Stomach (tissue), 9 donors: Measurements from ENCODE around the gene RAB30. TPM values are rescaled to one million over a fixed set of nuclear protein-coding genes. Genes with fewer than 3 reads are reported as not detected.

Experiments used
- DNase-seq, 2 donors: peaks; one replicate each; pipeline versions ENCODE4 v3.0.0 to v3.0.0-alpha.2; 2013 to 2019
- H3K27ac ChIP-seq, 5 donors: fragments of 200-600 bp in 4 of 5; sonication (generic) in 4 of 5; one replicate each; pipeline ENCODE4 v1.5.1; 2013 to 2019; ENCODE audit warnings: mild to moderate bottlenecking in 1 of 5, moderate library complexity in 1 of 5
- H3K27me3 ChIP-seq, 3 donors: fragments of 200-600 bp; sonication (generic); one replicate each; pipeline ENCODE4 v1.5.1; 2017 to 2019; ENCODE audit warnings: mixed run types in 1 of 3
- H3K36me3 ChIP-seq, 4 donors: fragments of 200-600 bp; sonication (generic); 1 replicate in 3 of 4; 2 replicates in 1 of 4; pipeline ENCODE4 v1.5.1; 2016 to 2019
- H3K4me1 ChIP-seq, 4 donors: fragments of 200-600 bp; sonication (generic); one replicate each; pipeline ENCODE4 v1.5.1; 2016 to 2019
- H3K4me3 ChIP-seq, 4 donors: fragments of 200-600 bp; sonication (generic) in 3 of 4; one replicate each; pipeline ENCODE4 v1.5.1; 2016 to 2019; ENCODE audit warnings: mild to moderate bottlenecking in 1 of 4
- H3K9me3 ChIP-seq, 4 donors: fragments of 200-600 bp; sonication (generic); one replicate each; pipeline ENCODE4 v1.5.1; 2016 to 2019
- EP300 ChIP-seq: sonication (generic); formaldehyde crosslinking; IDR thresholded peaks from one replicate; pipeline ENCODE4 v1.6.1; 2017; ENCODE audit warnings: antibody characterized with exemption
- POLR2A ChIP-seq, 4 donors: fragments of 450-650 bp; IDR thresholded peaks; one replicate each; pipeline ENCODE4 v1.6.1; 2016; ENCODE audit warnings: antibody characterized with exemption in 4 of 4, control low read depth in 2 of 4, mild to moderate bottlenecking in 1 of 4, moderate library complexity in 1 of 4
- POLR2AphosphoS5 ChIP-seq, 3 donors: sonication (generic); formaldehyde crosslinking; IDR thresholded peaks; one replicate each; pipeline ENCODE4 v1.6.1; 2016; ENCODE audit warnings: antibody characterized with exemption in 3 of 3
- WGBS, 5 donors: extraction: QIAGEN DNeasy Blood & Tissue Kit in 3 of 5; methylation state at CpG; one replicate each; pipeline versions ENCODE4 v1.1.5 to v1.1.7; 2013 to 2018; 5-methylcytosine and 5-hydroxymethylcytosine counted together
- intact Hi-C: fragments of 100-400 bp; cut with DNase I; formaldehyde crosslinking; loops from one replicate; pipeline ENCODE4 v1.15.1; 2023; ENCODE audit warnings: low total_unique reads
- polyA plus RNA-seq, 3 donors: library from polyadenylated mRNA; stranded (reverse); fragments of 200-250 nt; gene quantifications; one replicate each; pipeline ENCODE4 v1.2.3, GENCODE V29; 2013
- total RNA-seq, 5 donors: library from RNA; depleted of rRNA; stranded (reverse); fragments of >200 nt; gene quantifications; one replicate each; pipeline versions ENCODE4 v1.1.0 to v1.2.3, GENCODE V29; 2014 to 2016
- TF ChIP-seq, protein P1 (sequence below), 7 experiments: fragments of 450-650 bp in 4 of 7; fragments of 200-600 bp in 3 of 7; sonication (generic) in 3 of 7; IDR thresholded peaks; one replicate each; pipeline ENCODE4 v1.5.1; 2016 to 2019; ENCODE audit warnings: antibody characterized with exemption in 7 of 7, control low read depth in 2 of 7, mild to moderate bottlenecking in 1 of 7
- donor health status: healthy with polysubstance abuse.
- donor health status: Bipolar disorder and iron deficiency.
- donor health status: healthy.

The RAB30 gene
- total and polyA plus RNA-seq, 8 donors: 0.29 to 14.0 (median 3.1) TPM

- Histone ChIP-seq H3K4me1 (peaks cover 0 to 26% (median 20%) of the 10 kb centered on the region in 4 donors), H3K27me3 (no peaks in the 10 kb centered on the region), H3K27ac (no peak overlapping the region), H3K9me3 (no peaks in the 10 kb centered on the region), H3K4me3 (peak overlapping the region in 1 of 4 donors; percentile 37), H3K36me3 (no peaks in the 10 kb centered on the region)
- WGBS, 5 donors: 91 to 97% (median 94%) methylated on average over 3 of the region's 3 CpGs
- no peak for TF ChIP-seq POLR2AphosphoS5 (IDR thresholded peaks at IDR 0.05)
- no peak for TF ChIP-seq EP300
- TF ChIP-seq, protein P1, sequence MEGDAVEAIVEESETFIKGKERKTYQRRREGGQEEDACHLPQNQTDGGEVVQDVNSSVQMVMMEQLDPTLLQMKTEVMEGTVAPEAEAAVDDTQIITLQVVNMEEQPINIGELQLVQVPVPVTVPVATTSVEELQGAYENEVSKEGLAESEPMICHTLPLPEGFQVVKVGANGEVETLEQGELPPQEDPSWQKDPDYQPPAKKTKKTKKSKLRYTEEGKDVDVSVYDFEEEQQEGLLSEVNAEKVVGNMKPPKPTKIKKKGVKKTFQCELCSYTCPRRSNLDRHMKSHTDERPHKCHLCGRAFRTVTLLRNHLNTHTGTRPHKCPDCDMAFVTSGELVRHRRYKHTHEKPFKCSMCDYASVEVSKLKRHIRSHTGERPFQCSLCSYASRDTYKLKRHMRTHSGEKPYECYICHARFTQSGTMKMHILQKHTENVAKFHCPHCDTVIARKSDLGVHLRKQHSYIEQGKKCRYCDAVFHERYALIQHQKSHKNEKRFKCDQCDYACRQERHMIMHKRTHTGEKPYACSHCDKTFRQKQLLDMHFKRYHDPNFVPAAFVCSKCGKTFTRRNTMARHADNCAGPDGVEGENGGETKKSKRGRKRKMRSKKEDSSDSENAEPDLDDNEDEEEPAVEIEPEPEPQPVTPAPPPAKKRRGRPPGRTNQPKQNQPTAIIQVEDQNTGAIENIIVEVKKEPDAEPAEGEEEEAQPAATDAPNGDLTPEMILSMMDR (IDR thresholded peaks at IDR 0.05): no peak
- no peak for TF ChIP-seq POLR2A (IDR thresholded peaks at IDR 0.05)
- intact Hi-C loops: no loop called here
- DNase-seq: no peak
Measured at GRCh38 chr11:83116015-83116641, 44.4 kb upstream of the RAB30 start.

DNA sequence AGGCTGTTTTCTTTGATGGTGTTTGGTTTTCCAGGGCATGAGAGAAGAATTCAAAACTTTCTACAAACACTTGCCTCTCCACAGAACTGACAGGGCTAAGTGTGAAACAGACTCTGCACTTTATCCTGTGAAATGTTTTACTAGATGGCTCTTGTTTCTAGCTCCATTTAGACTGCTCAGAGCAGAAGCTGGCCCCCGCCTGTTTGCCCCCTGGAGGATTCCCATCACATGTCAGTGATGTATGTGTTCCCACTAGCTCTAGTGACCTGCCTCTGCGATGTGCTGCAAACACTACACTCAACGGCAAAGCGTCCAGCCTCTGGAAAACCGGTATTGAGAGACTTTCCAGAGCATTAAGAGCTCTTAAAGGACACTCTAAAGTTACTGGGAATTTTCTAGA lies 43.9 kb upstream of the RAB30 start:
- DNase-seq: peak in 1 of 2 donors; percentile 35
- 54 to 69% (median 64%) methylated on average over 5 of the region's 5 CpGs for WGBS, 5 donors

GRCh38 chr11:83115026-83115425 lies 43.3 kb upstream of the RAB30 start:
- Histone ChIP-seq H3K36me3 (no peaks in the 10 kb centered on the region), H3K4me1 (peaks cover 0 to 23% (median 20%) of the 10 kb centered on the region in 4 donors), H3K27me3 (no peaks in the 10 kb centered on the region), H3K9me3 (no peaks in the 10 kb centered on the region), H3K27ac (no peak overlapping the region), H3K4me3 (no peak overlapping the region)
- 83 to 98% (median 94%) methylated on average over 3 of the region's 3 CpGs for WGBS, 5 donors
- intact Hi-C loops: no loop called here
- no peak for DNase-seq
- TF ChIP-seq POLR2A (IDR thresholded peaks at IDR 0.05) (no peak), POLR2AphosphoS5 (IDR thresholded peaks at IDR 0.05) (no peak), EP300 (no peak)
- TF ChIP-seq, protein P1 (IDR thresholded peaks at IDR 0.05): no peak

More for the DNA sequence above, 43.9 kb upstream of the RAB30 start:
- Histone ChIP-seq H3K27ac (no peak overlapping the region), H3K4me3 (no peak overlapping the region), H3K9me3 (no peaks in the 10 kb centered on the region), H3K36me3 (no peaks in the 10 kb centered on the region), H3K27me3 (no peaks in the 10 kb centered on the region), H3K4me1 (peaks cover 0 to 26% (median 20%) of the 10 kb centered on the region in 4 donors)
- intact Hi-C loops: no loop called here
- TF ChIP-seq, protein P1 (IDR thresholded peaks at IDR 0.05): no peak
- TF ChIP-seq POLR2A (IDR thresholded peaks at IDR 0.05) (no peak), POLR2AphosphoS5 (IDR thresholded peaks at IDR 0.05) (no peak), EP300 (no peak)

DNA sequence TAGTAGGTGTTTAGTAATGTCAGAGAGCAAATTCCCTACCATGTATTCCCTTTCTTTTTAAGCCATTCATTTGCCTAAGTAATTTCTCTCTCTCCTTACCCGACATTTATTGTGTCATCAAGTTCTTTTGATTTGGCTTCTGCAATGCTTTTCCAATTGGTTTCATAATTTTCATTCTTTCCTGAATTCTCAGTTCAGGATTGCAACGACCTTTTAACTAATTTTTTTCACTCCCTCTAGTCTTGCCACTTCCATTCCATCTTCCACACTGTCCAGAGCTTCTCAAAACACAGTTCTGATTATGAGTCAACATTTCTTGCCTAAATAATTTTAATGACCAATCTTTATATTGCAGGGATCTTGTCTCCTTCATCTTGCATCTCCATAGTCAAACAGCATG lies 41.2 kb upstream of the RAB30 start:
- TF ChIP-seq POLR2A (IDR thresholded peaks at IDR 0.05) (no peak), POLR2AphosphoS5 (IDR thresholded peaks at IDR 0.05) (no peak), EP300 (no peak)
- TF ChIP-seq, protein P1 (IDR thresholded peaks at IDR 0.05): no peak
- Histone ChIP-seq H3K27me3 (no peaks in the 10 kb centered on the region), H3K4me3 (no peak overlapping the region), H3K9me3 (no peaks in the 10 kb centered on the region), H3K4me1 (peaks cover 0 to 17% (median 11%) of the 10 kb centered on the region in 4 donors), H3K36me3 (no peaks in the 10 kb centered on the region), H3K27ac (no peak overlapping the region)
- intact Hi-C loops: no loop called here
- DNase-seq: no peak
- 64 to 80% (median 69%) methylated on average over 2 of the region's 2 CpGs for WGBS, 5 donors
